NT2/D1 (cell line): Measurements from ENCODE around the gene POT1.

ENCODE experiments used
- SUZ12 ChIP-seq: IDR thresholded peaks from 2 replicates; pipeline ENCODE4 v1.6.1; 2011; ENCODE audit not compliant: insufficient read length, insufficient read depth; ENCODE audit errors: extremely low read depth
- YY1 ChIP-seq: IDR thresholded peaks from 2 replicates; pipeline ENCODE4 v1.6.1; 2011; ENCODE audit not compliant: insufficient read length, insufficient read depth
- ZNF274 ChIP-seq: IDR thresholded peaks from 2 replicates; pipeline ENCODE4 v1.6.1; 2011; ENCODE audit warnings: mild to moderate bottlenecking, low read depth, low read length

- TF ChIP-seq ZNF274 = no peak
- no peak for TF ChIP-seq SUZ12
- no peak for TF ChIP-seq YY1
Measured at GRCh38 chr7:124799448-124799847, 130.2 kb downstream of the POT1 start.
